HG03175 (cell line): ENCODE measurements around the gene S100A10.

Source experiments
- ATAC-seq: cut with Tn5 transposase; IDR thresholded peaks from one replicate; pipeline ENCODE4 v1.9.1; 2021; ENCODE audit warnings: mild to moderate bottlenecking, moderate library complexity; ENCODE audit not compliant: unreplicated experiment

Gene S100A10

DNA sequence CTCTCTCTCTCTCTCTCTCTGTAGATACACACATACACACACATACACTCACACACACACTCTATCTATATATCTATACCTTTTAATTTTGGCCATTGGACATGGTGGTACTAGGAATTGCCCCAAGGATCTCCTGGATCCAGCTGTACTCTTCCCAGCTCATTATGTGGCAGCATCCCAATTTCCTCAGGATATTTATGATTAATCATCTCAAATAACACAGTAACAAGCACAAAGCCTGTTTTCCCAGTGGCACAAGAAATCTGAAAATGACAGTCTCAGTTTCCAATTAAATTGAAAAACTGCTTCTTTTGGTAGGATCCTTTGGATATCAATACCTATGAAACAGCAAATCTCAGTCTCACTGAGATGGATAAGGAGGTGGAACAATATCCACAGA lies 27.6 kb downstream of the S100A10 start:
- ATAC-seq = no peak

GRCh38 chr1:151964510-151964909 lies 29.1 kb downstream of the S100A10 start:
- no peak for ATAC-seq

GRCh38 chr1:151963288-151963687 lies 30.4 kb downstream of the S100A10 start:
- ATAC-seq = no peak

GRCh38 chr1:151961833-151962232 lies 31.8 kb downstream of the S100A10 start:
- ATAC-seq = no peak

GRCh38 chr1:151960780-151961513 lies 32.7 kb downstream of the S100A10 start:
- no peak for ATAC-seq

DNA sequence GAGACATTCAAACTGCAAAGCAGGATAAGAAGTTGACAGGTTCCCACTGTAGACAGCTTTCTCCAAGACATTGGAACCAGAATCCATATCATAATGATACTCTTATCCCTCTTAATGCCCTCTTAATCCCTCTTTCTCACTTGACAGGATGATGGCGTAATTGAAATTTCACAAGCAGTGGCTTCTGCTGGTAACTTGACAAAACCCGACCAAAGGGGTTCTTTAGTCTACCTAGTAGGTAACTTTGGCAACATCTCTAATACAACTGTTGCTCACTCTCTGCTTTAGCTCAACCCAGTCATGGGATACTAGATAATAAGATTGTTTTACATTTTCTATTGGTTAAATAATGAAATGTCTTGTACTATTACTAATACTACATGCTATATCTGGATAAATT lies 34.7 kb downstream of the S100A10 start:
- ATAC-seq = no peak

DNA sequence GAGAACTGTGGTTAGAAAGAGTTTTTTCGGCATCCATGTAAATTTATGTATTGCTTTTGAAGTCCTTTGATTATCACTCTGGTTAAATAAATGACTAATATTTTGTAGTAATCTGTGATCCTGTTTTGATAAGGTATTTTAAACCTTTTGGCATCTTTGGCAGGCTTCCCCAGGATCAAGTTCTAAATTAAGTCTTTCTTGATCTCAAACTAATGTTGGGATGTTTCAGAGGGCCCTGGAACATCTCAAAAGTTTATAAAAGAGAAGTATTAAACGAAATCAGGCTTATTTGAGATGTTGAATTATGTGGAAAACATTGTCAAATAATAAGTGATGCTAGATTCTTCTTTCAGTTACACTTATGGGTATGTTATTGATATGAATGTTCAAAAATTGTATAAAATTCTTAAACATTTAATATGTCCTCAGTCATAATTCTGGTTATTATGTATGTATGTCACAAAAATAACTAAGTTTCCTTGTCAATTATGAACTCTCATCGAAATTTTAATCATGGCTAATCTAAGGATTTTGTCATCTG lies 36.6 kb downstream of the S100A10 start:
- ATAC-seq = no peak

GRCh38 chr1:151953409-151954094 lies 40.1 kb downstream of the S100A10 start:
- no peak for ATAC-seq

GRCh38 chr1:151952811-151953210 lies 40.8 kb downstream of the S100A10 start:
- ATAC-seq = no peak

DNA sequence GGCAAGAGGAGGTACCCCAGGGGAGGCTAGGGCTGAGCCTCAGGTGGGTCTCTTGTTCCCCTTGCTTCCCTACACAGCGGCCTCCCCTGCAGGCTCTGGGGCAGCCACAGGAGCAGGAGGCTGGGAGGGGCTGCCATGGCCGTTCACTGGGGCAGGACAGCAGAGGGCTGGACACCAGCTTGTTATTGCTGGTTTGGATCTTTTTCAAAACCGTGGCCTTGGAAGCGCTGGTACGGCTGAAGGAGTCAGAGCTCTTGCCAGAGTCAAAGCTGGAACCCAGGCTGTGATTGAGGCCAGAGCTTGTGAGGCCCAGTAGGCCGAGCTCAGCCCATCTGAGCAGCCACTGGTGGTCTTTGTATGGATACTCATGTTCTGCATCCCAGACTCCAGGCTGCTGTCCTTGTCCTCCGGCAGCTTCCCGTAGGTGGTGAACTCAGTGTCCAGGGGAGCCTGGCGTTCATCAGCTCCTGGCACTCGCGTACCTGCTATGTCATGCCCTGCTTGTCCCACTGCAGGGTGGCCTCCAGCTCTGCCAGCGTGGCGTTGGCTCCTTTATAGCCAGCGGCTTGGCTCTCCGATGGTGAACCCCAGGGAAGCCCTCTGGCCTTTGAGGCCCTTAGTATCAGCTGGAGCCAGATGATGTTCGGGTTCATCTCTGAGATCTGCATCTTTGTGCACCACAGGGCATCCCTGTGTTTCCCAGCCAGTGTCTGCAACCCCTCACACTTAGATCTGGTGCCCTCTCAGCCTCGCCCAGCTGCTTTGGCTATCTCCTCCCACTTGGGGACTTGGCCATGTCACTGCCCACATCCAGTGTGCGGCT lies 44.1 kb downstream of the S100A10 start:
- ATAC-seq = no peak

DNA sequence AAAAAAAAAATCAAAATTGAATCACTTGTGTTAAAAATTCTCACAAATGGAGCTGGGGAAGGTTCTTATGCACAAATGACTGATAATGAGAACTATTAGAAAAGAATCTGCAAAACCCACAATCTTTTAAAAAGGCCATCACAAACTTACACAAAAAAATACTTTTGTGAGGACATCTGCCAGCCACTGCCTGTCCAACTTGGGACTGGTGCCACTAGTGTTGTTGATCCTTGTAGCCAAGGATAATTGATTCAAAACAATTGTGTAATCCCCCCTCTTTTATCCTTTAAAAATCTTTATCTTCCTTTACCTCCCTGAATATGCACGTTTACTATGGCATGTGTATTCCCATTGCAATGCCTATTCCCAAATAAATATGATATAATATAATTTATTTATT lies 45.2 kb downstream of the S100A10 start:
- ATAC-seq = no peak

GRCh38 chr1:151947140-151947539 lies 46.5 kb downstream of the S100A10 start:
- no peak for ATAC-seq

DNA sequence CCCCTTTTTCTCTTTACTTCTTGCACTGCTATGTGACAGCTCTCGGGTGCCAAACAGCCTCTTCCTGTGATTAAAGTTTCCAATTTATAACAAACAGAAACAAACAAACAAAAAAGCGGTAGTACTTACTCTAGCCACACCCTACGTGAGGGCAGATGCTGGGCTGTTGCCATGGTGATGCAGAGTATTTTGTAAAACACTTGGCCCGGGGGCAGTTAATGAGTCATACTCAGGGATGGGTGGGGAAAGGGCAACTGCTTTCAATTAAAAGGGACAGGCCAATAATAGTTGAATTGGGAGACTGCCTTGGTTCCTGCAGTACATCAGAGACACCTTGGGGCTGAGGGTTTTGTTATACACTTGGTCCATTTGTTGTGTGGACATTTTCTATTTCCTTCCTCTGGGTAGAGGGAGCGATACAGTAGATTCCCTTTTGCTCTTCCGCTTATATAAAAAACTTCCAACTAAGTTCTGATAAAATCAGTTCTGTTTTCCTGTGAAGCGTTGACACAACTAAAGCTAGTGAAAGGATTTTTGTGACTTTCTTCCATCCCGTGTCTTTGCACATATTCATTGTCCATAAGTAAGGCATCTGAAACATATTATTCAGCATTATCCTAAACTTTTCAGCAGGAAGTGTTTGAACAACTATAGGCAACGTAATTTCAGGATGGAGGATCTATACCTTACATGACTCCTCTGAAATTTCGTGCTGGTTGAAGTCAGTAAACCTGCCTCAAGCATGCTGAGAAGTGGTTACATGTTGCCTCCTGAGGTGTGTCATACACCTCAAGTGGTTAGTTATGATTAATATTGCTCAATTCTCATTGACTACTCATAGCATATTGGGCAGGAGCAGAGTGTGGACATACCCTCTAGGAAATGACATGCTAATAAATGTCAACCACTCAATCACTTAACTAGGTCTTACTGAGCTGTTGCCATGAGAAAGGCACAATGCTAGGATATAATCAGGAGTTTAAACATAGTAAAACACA lies 47.6 kb downstream of the S100A10 start:
- no peak for ATAC-seq

DNA sequence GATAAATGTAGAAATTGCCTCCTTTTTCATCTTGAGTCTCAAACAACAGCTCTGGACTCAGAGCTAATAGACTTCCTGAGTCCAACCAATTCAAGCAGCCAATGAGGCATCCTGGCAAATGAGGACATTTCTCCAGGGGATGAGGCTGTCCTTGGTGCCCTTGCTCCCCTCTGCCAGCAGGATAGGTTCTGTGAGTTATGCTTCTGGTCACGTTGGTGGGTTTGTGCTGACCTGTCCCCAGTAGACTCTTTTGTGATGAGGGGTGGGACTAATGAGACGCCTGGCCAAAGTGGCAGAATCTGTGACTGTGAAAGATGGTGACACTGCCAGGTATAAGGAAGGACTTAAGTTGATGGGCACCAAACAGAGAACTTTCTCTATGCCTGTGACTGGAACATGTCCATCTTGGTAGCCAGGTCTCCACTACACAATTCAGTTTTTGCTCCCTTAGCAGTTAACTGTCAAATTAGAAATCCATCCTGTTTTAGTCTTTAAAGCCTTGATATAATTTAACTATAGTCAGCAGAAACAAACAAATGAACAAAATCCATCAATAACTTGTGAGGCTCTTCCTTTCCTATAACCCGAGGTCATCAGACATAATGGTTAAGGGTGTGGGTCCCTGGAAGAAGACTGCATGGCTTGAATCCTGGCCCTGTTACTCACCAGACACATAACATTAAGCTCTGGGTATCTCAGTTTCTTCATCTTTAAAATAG lies 48.6 kb downstream of the S100A10 start:
- ATAC-seq = no peak

GRCh38 chr1:151944126-151944856 lies 49.4 kb downstream of the S100A10 start:
- no peak for ATAC-seq

GRCh38 chr1:151943591-151943990 lies 50.1 kb downstream of the S100A10 start:
- ATAC-seq = no peak

DNA sequence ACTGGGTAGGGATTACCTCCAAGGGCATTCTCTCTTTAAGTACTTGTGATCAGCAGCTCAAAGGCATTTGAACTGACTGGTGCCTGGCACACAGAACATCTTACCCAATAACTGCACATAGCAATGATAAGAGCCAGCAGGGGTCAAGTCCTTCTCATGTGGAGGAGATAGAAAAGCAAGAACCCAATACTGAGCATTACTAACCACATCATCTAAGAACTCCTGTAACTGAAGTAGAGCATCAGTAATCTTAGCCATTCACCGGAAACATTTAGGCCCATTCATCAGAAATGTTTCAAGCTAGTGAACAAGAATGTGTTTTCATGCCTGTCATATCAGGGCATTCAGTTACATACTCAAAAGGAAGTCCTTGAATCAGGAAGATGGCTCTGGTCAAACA lies 50.8 kb downstream of the S100A10 start:
- ATAC-seq = no peak

- no peak for ATAC-seq
Measured at GRCh38 chr1:151940541-151940940, 53.1 kb downstream of the S100A10 start.

DNA sequence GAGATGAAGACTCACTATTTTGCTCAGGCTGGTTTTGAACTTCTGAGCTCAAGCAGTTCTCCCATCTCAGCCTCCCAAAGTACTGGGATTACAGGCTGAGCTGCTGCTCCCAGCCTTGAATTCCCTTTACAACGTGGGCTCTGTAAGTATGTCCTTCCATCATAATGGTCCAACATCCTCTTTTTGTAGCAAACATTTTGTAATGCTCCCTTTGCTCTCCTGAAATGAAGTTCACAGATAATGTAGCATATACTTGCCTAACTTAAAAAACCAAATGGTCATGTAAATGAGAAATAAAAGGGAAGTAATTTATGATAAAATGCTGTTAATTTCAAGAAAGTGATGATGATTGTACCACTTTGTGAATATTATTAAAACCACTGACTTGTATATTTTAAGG lies 53.9 kb downstream of the S100A10 start:
- ATAC-seq = no peak
